ENCODE data around the gene FAM120AOS. TPM values are rescaled to one million over a fixed set of nuclear protein-coding genes. Genes with fewer than 3 reads are reported as not detected.

FAM120AOS gene
- total and polyA plus RNA-seq, 2 of the 8 experiments (the other 6 are each of a cell fraction or from before 2014, with no cell fraction given), result 29.6 to 37.6 TPM

DNA sequence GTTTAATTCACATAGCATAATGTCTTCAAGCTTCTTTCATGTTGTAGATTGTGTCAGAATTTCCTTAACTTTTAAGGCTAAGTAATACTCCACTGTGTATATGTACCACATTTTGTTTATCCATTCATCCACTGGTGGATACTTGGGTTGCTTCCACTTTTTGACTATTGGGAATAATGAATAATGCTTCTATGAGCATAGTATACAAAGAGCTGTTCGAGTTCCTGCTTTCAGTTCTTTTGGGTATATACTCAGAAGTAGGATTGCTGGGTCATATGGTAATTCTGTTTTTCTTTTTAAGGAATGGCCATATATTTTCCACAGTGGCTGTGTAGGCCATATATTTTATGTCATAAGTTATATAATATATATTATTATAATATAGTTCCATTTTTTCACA, 3.6 kb upstream of the FAM120AOS start:
- no peaks in the 10 kb centered on the region for H3K36me3 ChIP-seq (ENCODE audit: control insufficient read depth in 2 of 4, insufficient read depth in 4 of 4, low read length in 3 of 4)
- TF ChIP-seq TAF1 (IDR thresholded peaks at IDR 0.05; ENCODE audit: low read depth, low read length) (no peak), EZH2 (IDR thresholded peaks at IDR 0.05; ENCODE audit: low read depth, low read length, severe bottlenecking) (no peak), FOSL1 (IDR thresholded peaks at IDR 0.05; ENCODE audit: insufficient read depth, low read depth, low read length) (no peak), SRF (IDR thresholded peaks at IDR 0.05; ENCODE audit: low read depth, low read length) (no peak), SP2 (IDR thresholded peaks at IDR 0.05; ENCODE audit: low read length) (no peak), TEAD4 (IDR thresholded peaks at IDR 0.05; ENCODE audit: low read depth, low read length) (no peak), KDM5A (IDR thresholded peaks at IDR 0.05; ENCODE audit: low read length) (no peak), SIX5 (IDR thresholded peaks at IDR 0.05; ENCODE audit: low read depth, low read length) (no peak), HDAC6 (IDR thresholded peaks at IDR 0.05; ENCODE audit: low read depth, low read length) (no peak), EGR1 (IDR thresholded peaks at IDR 0.05; ENCODE audit: borderline replicate concordance, low read depth, low read length) (no peak), HDAC2 (IDR thresholded peaks at IDR 0.05; ENCODE audit: borderline replicate concordance in 1 of 2, low read depth in 2 of 2, low read length in 2 of 2) (no peak), TBP (IDR thresholded peaks at IDR 0.05; ENCODE audit: low read depth, low read length) (no peak), POU5F1 (IDR thresholded peaks at IDR 0.05; ENCODE audit: low read depth, low read length) (no peak)
- TF ChIP-seq, protein P1, sequence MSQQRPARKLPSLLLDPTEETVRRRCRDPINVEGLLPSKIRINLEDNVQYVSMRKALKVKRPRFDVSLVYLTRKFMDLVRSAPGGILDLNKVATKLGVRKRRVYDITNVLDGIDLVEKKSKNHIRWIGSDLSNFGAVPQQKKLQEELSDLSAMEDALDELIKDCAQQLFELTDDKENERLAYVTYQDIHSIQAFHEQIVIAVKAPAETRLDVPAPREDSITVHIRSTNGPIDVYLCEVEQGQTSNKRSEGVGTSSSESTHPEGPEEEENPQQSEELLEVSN (IDR thresholded peaks at IDR 0.05), result no peak
- H3K4me3 ChIP-seq (ENCODE audit: extremely low read depth in 1 of 4, insufficient read depth in 2 of 4, low read depth in 3 of 4, low read length in 4 of 4), result no peak overlapping the region
- DNase-seq (ENCODE audit: low read depth in 1 of 2, low spot score in 2 of 2) (no peak), FAIRE-seq (no peak)
- H2BK20ac ChIP-seq (ENCODE audit: low read length), result no peak overlapping the region
- H3K9me3 ChIP-seq (ENCODE audit: insufficient read depth in 2 of 2, low read depth in 1 of 2, low read length in 1 of 2), result no peaks in the 10 kb centered on the region
- no peak overlapping the region for H3K27ac ChIP-seq (ENCODE audit: low read depth, low read length)
- no peak overlapping the region for H3K18ac ChIP-seq (ENCODE audit: extremely low read depth, low read length)
- 100% methylated on average over 1 of the region's 1 CpG; no CpG with 5 or more reads in 1 of the 2 experiments for WGBS, 2 experiments (ENCODE audit: extremely low coverage in 1 of 2, insufficient coverage in 1 of 2, insufficient read length in 1 of 2, insufficient replicate concordance in 2 of 2, low coverage in 1 of 2, low lambda C conversion rate in 2 of 2, missing lambda C conversion rate in 1 of 2)
- POLR2A ChIA-PET (ENCODE audit: partially characterized antibody), result interaction anchor here (1.4 kb wide), 1 partner anchor 33 kb away, joined by 3 read pairs; no protein-coding TSS in a partner anchor
- no peak overlapping the region for H2AFZ ChIP-seq (ENCODE audit: low read length)
- H4K5ac ChIP-seq (ENCODE audit: insufficient read length, low read depth, low read length), result no peak overlapping the region
- H2AK5ac ChIP-seq (ENCODE audit: low read depth, low read length), result no peak overlapping the region
- H3K79me2 ChIP-seq (ENCODE audit: control insufficient read depth in 1 of 2, insufficient read depth in 2 of 2, low read length in 2 of 2), result peaks cover 13 to 97% of the 10 kb centered on the region in 2 experiments; a peak in 3 of 4 replicates
- no peak overlapping the region for H3K23ac ChIP-seq (ENCODE audit: insufficient read length)
- H2BK120ac ChIP-seq (replicated peaks; ENCODE audit: low read depth, low read length), result no peak overlapping the region
- H3K56ac ChIP-seq (replicated peaks; ENCODE audit: insufficient read length, low read depth, low read length), result no peak overlapping the region
- no peak overlapping the region for H2BK5ac ChIP-seq (ENCODE audit: low read depth, low read length)
- no peak overlapping the region for H3K14ac ChIP-seq (ENCODE audit: insufficient read length)
- no peak overlapping the region for H4K8ac ChIP-seq (ENCODE audit: extremely low read depth, insufficient read depth, low read length)
- H2BK12ac ChIP-seq (ENCODE audit: low read depth, low read length), result no peak overlapping the region
- peaks cover 6% of the 10 kb centered on the region for H3K79me1 ChIP-seq (ENCODE audit: low read depth, low read length)
- H2BK15ac ChIP-seq (ENCODE audit: low read length), result no peak overlapping the region
- CTCF ChIA-PET (ENCODE audit: partially characterized antibody), result interaction anchor here (0.6 to 0.7 kb wide), 2 partner anchors 17 to 74 kb away, joined by 3 to 4 read pairs; no protein-coding TSS in a partner anchor
- H3K4ac ChIP-seq (replicated peaks; ENCODE audit: insufficient read length, low read depth, low read length), result no peak overlapping the region
- no peaks in the 10 kb centered on the region for H3K27me3 ChIP-seq (replicated peaks in 1 of 4; ENCODE audit: control insufficient read depth in 3 of 4, extremely low read depth in 1 of 4, insufficient read depth in 3 of 4, low read length in 3 of 4)
- H3K23me2 ChIP-seq (ENCODE audit: low read depth, low read length), result peaks cover 13% of the 10 kb centered on the region
- H3K4me1 ChIP-seq (replicated peaks in 1 of 4; ENCODE audit: control insufficient read depth in 3 of 4, insufficient read depth in 4 of 4, low read length in 3 of 4), result peaks cover 0 to 7% (median 5%) of the 10 kb centered on the region in 4 experiments; a peak in 3 of 7 replicates
- peaks cover 3 to 10% of the 10 kb centered on the region in 2 experiments for H4K20me1 ChIP-seq (replicated peaks in 1 of 2; ENCODE audit: control insufficient read depth in 1 of 2, insufficient read depth in 2 of 2, low read length in 2 of 2)
- no peak overlapping the region for H3K9ac ChIP-seq (replicated peaks in 1 of 4; ENCODE audit: extremely low read depth in 1 of 4, low read depth in 3 of 4, low read length in 3 of 4)
- no peak overlapping the region for H4K91ac ChIP-seq (replicated peaks; ENCODE audit: insufficient read length, low read length)
- H3K4me2 ChIP-seq (ENCODE audit: insufficient read depth in 1 of 2, low read depth in 2 of 2, low read length in 2 of 2), result no peak overlapping the region
